ENCODE measurements around the gene BMERB1.
"Not testable (repeated sequence)": the region's sequence is repeated elsewhere in the genome, so short reads cannot be mapped to it uniquely, and the experiment has no call there.

The BMERB1 gene

DNA sequence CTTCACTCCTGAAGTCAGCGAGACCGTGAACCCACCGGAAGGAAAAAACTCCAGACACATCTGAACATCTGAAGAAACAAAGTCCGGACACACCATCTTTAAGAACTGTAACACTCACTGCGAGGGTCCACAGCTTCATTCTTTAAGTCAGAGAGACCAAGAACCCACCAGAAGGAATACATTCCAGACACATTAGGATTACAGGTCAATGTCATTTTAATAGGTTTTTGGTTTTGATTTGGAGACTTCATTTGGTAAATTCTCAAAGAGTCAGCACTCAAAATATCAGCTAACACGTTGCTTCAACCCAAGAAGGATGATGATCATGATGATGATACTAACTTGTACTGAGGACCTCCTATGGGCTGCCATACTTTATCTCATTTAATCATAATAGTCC, 7.6 kb upstream of the BMERB1 start:
- no peak for DNase-seq

- DNase-seq = peak; percentile 74
Measured at GRCh38 chr16:15427648-15428239, 6.6 kb upstream of the BMERB1 start.

DNA sequence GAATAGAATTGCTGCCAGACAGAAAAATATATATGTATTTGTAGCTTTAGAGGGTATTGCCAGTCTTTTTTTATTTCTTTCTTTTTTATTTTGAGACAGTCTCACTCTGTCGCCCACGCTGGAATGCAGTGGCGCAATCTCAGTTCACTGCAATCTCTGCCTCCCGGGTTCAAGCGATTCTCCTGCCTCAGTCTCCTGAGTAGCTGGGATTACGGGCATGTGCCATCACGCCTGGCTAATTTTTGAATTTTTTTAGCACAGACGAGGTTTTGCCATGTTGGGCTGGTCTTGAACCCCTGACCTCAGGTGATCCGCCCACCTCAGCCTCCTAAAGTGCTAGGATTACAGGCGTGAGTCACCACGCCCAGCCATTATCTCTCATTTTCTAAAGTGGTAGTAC, 3.5 kb upstream of the BMERB1 start:
- DNase-seq = not testable (repeated sequence)

DNA sequence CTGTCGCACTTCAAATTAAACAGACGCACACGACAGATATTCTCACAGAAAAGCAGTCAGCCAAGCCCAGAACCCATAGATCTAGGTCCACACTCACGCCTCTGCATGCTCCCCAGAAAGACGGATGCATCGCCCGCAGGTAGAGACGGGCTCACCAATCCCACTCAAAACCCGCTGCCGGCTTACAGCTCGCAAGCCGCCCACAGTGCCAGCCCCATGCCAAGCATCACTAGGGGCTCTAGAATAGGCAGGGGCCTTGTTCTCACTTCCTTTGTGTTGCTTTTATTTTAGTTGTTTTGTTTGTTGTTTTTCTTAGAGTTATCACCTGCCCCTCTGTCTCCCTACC, 336 bp upstream of the BMERB1 start:
- no peak for DNase-seq

DNA sequence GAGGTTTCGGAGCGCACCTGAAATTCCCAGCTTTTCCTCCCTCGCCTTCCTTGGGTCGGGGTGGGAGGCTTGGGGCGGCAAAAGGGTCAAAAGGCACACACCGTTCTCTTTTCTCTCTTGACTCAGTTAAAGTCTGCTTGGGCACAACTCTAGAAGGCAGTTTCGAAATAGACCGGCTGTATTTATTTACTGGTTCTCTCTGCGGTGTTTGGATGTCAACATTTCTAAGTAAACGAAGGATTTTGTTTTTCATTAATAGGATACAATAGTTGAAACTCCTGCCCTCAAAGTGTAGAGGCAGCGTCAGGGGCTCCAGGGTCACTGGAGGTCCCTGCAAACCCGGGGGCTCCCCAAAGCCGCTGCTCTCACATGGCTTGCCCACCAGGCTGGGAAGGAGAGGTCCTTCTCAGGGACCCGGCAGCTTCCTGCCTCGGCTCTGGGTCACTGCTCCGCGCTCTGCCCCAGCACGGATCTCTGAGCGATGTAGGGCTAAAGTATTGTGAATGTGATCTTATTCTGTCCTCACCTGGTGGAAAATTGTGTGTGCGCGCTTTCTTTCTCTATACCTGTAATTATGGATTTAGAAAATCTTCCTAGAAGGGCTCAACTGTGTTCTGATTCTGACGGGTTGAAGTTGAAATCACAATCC, 952 bp downstream of the BMERB1 start:
- no peak for DNase-seq

DNA sequence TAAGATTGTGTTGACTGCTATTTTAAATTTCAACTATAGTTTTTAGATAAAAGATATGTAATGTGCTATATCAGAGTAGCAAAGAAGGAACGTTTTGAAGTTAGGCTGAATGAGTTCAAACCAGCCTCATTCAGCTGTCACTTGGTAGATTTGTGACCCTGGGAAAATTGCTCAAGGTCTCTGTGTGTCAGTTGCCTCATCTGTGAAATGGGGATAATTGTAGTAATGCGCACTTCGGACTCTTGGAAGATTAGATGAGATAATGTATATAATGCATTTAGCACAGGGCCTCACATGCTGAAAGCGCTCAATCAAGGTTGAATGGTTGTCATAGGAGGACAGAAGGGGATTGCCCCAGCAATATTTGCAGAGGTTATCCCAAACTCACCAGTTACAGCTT, 4.7 kb downstream of the BMERB1 start:
- no peak for DNase-seq

DNA sequence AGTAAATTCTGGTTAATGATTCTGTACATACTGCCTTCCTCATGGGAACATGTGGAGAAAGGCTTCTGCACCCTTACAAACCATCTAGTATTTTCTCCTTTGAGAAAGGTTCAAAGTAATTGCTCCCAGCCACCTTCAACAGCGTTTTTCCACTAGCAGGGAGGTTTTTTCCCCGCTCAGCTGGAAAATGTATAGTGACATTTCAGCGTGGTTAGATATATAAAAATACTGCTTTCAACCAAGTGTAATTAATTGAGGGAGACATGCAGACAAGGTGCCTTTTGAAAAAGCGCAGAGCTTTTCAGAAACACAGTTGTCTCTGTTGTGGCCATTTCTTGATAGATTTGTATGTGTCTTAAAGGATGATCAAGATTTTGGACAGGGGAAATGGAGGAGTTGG, 5.1 kb downstream of the BMERB1 start:
- no peak for DNase-seq

GRCh38 chr16:15440852-15441251, 6.5 kb downstream of the BMERB1 start:
- no peak for DNase-seq

GRCh38 chr16:15442140-15442539, 7.8 kb downstream of the BMERB1 start:
- DNase-seq = not testable (repeated sequence)

GRCh38 chr16:15443753-15444152, 9.4 kb downstream of the BMERB1 start:
- DNase-seq = no peak

DNA sequence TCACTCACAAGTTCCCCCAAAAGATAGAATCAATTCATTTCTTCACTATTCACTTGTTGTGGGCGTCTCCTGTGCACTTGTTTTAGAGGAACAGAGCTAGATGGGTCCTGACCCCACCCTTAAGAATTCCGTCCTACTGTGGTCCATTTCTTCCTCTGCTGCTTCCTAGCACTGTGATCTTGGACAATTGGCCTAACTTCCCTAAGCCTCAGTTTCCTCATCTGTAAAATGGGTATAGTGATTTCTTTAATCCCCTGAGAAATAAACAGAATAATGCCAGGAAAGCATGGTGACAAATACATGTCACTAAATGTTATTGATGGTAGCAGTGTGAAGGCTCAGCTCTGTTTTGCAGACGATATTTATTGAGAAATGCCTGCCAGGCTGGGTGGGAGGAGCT, 9.9 kb downstream of the BMERB1 start:
- DNase-seq = no peak

DNA sequence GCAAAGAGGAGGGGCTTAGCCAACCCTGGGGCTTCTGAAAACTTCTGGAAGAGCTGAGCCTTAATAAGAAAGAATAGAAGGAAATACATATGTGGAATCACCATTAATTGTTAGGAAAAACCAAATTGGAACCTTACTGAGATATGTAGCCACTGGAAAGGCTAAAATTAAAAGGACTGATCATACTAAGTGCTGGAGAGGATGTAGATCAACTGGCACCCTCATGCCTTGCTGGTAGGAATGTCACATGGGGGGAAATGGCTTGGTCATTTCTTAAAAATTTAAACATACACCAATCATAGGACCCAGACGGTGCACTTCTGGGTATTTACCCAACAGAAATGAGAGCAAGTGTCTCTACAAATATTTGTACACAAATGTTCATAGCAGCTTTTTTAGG, 11.1 kb downstream of the BMERB1 start:
- no peak for DNase-seq

DNA sequence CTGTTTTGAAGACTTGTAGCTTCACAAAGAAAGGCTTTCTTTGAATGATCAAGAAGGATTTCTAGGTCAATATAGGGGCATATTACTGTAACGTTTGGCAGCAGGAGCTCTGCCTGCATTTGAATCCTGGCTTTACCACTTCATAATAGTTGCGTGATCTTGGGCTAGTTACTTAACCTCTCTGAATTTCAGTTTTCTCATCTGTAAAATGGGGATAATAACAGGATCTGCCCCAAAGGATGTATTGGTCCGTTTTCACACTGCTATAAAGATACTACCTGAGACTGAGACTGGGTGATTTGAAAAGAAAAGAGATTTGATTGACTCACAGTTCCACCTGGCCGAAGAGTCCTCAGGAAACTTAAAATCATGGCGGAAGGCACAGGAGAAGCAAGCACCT, 12.5 kb downstream of the BMERB1 start:
- DNase-seq = no peak

DNA sequence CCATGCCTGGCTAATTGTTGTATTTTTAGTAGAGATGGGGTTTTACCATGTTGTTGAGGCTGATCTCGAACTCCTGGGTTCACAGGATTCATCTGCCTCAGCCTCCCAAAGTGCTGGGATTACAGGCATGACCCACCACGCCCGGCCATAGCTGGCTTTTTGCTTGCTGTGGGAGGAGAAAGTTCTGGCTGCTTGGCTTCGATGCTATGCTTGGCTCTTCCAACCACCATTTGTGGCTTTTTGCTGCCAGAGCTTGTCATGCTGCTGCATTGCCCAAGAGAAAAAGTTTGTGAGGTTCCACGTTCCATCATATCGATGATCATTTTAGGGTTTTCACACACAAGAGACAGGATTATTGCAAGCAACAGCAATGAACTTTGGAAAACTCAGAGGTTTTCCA, 16.2 kb downstream of the BMERB1 start:
- DNase-seq = no peak

DNA sequence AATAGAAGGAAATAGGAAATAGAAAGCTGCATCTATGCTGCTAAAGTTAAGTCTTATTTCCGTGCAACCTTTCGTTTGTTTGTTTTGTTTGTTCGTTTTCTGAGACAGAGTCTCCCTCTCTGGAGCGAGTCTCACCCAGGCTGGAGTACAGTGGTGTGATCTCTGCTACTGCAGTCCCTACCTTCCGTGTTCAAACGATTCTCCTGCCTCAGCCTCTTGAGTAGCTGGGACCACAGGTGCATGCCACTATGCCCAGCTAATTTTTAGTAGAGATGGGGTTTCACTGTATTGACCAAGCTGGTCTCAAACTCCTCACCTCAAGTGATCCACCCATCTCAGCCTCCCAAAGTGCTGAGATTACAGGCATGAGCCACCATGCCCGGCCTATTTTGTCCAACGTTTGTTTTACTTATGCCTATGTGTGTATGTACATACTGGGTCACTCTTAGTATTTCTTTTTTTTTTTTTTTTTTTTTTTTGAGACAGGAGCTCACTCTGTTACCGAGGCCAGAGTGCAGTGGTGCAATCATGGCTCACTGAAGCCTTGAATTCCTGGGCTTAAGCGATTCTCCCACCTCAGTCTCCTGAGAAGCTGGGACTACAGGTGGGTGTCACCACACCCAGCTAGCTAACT, 16.8 kb downstream of the BMERB1 start:
- DNase-seq = no peak

DNA sequence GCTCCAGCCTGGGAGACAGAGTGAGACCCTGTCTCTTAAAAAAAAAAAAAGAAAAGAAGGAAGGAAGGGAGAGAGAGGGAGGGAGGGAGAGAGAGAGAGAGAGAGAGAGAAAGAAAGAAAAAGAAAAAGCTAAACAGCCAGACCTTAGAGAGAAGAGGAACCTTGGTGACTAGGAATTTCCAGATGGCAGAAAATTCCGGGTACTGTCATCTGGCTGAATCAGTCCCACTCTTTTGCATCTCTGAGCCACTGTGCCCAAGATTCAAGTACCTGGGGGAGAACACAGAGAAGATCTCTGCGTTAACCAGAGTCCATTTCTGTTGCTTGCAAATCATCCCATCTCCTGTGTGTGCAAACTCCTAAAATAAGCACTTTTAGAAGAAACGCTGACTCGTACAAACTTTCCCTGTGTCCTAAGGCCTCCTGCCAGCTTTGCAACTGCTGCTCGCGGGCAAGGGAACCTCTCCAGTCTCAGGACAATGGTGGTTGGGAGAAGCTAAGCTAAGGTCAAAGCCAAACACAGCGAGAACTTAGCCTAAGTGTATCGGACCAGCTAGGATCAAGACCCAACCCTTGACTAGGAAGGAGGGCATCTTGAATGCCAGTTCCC, 18.0 kb downstream of the BMERB1 start:
- DNase-seq = no peak

DNA sequence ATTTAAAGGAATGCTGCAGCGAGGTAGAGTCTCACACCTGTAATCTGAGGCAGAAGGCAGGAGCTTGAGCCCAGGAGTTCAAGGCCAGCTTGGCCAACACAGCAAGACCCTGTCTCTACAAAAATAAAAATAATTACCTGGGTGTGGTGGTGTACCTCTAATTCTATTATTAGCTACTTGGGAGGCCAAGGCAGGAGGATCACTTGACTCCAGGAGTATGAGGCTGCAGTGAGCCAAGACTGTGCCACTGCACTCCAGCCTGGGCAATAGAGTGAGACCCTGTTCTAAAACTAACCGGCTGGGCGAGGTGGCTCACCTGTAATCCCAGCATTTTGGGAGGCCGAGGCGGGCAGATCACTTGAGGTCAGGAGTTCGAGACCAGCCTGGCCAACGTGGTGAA, 18.9 kb downstream of the BMERB1 start:
- DNase-seq = not testable (repeated sequence)

GRCh38 chr16:15454933-15455332, 20.5 kb downstream of the BMERB1 start:
- not testable (repeated sequence) for DNase-seq

- no peak for DNase-seq
Measured at GRCh38 chr16:15457400-15457799, 23.0 kb downstream of the BMERB1 start.

DNA sequence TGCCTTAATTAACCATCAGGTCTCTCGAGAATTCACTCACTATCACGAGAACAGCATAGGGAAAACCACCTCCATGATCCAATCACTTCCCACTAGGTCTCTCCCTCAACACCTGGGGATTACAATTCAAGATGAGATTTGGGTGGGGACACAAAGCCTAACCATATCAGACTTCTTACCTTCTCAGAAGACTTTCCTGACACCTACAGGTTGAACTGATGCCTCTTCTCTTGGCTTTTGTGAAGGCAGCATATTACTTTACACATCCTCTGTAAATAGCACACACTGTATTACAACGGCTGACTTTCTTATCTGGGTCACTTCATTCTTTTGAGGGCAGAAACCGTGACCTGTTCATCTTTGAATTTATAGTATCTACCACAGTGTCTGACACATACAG, 23.6 kb downstream of the BMERB1 start:
- DNase-seq = no peak

DNA sequence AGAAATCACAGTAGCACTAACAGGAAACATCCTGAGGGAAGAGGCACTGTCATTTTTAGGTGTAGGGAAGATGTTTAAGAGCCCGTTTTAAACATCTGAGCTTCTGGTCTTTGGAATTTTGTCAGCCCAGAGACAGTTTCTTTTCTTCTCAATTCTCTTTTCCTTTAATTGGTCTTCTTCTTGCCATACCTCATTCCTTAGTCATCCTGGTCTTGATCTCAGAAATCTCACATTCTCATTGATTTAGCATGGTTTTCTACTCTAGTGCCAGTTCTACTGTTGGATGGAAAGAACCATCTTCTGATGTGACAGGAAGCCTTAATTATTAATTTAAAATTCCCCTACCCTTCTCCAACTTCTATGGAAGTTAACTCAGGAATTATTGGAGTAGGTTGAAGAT, 25.4 kb downstream of the BMERB1 start:
- no peak for DNase-seq

DNA sequence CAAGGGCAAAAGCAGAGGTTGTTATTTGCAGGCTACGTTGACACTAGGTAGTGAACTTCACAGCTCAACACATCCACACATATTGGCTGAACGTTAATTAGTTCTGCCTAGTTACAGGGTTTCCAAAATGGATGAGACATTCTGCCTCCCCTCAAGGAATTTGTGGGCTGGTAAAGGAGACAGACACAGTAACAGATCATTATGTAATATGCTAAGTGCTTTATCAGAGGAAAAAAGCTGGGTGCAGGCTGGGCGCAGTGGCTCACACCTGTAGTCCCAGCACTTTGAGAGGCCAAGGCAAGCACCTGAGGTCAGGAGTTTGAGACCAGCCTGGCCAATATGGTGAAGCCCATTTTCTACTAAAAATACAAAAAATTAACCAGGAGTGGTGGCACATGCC, 26.2 kb downstream of the BMERB1 start:
- no peak for DNase-seq

DNA sequence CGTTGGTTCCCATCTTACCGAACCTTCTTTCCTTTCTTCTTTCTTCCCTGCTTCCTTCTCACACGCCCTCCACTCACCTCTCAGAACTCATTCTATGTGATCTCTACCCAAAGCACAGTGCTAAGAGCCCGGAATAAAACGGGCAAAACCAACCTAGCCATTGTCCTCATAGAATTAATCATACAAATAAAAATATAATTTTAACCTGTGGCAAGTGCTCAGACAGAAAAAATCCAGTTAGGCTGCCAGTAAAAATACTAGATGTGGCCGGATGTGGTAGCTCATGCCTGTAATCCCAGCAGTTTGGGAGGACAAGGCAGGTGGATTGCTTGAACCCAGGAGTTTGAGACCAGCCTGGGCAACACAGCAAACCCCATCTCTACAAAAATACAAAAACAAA, 27.0 kb downstream of the BMERB1 start:
- no peak for DNase-seq

DNA sequence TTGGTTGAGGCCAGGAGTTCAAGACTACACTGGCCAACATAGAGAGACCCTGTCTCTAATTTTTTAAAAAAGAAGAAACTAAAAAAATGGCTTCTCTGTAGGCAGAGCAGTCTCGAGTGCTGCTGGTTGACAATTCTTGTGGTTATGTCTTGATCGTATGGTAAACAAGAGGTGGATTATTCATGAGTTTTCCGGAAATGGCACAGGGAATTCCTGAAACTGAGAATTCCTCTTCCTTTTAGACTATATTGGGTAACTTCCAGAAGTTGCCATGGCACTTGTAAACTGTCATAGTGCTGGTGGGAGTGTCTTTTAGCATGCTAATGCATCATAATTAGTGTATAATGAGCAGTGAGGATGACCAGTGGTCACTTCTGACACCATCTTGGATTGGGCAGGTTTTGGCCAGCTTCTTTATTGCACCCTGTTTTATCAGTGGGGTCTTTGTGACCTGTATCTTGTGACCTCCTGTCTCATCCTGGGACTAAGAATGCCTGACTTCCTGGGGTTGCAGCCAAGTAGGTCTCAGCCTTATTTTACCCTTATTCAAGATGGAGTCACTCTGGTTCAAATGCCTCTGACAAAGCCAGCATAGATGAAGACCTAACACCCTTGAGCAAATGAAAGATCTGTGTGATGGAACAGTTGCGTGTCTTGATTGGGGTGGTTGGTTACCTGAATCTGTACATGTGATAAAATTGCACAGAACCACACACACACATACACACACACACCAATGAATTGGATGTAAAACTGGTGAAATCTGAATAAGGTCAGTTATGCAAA, 30.2 kb downstream of the BMERB1 start:
- no peak for DNase-seq

Data from DMS 273 treated with DMSO at 0.1 percent for 48 hours (cell line).